C4-2B (cell line): Measurements from ENCODE around the gene TRIB2.

Experiments used
- H3K27ac ChIP-seq: fragments of 450-650 bp; 2 replicates; pipeline ENCODE4 v1.5.1; 2017
- CTCF ChIP-seq: fragments of 450-650 bp; conservative IDR thresholded peaks from 2 replicates; pipeline ENCODE4 v1.5.1; 2017; ENCODE audit warnings: mild to moderate bottlenecking
- ZFX ChIP-seq: fragments of 450-650 bp; IDR thresholded peaks from 2 replicates; pipeline ENCODE4 v1.6.1; 2017

TRIB2 gene

GRCh38 chr2:12776521-12776961, 59.8 kb downstream of the TRIB2 start:
- H3K27ac ChIP-seq = no peak overlapping the region; the same call in 1 of the 2 replicates
- TF ChIP-seq ZFX = no peak
- TF ChIP-seq CTCF = no peak

DNA sequence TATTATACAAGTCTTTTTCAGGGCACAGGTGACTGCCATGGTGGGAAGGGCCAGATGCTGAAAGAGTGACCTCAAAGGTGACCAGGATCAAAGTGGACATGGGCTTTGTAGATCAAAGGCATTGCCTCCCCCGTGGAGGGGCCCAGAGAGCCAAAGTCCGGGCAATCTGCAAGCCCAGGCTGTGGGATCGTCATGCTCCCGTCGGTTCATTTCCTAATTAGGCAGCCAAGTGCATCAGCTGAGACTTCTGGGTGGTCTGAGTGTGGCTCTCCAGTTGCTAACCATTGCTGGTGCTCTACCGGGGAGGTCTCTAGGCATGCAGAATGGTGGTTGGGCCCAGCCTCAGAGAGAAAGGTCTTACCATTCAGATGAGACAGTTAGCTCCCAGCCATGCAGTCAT, 61.6 kb downstream of the TRIB2 start:
- TF ChIP-seq CTCF (no peak), ZFX (no peak)
- H3K27ac ChIP-seq = no peak overlapping the region

DNA sequence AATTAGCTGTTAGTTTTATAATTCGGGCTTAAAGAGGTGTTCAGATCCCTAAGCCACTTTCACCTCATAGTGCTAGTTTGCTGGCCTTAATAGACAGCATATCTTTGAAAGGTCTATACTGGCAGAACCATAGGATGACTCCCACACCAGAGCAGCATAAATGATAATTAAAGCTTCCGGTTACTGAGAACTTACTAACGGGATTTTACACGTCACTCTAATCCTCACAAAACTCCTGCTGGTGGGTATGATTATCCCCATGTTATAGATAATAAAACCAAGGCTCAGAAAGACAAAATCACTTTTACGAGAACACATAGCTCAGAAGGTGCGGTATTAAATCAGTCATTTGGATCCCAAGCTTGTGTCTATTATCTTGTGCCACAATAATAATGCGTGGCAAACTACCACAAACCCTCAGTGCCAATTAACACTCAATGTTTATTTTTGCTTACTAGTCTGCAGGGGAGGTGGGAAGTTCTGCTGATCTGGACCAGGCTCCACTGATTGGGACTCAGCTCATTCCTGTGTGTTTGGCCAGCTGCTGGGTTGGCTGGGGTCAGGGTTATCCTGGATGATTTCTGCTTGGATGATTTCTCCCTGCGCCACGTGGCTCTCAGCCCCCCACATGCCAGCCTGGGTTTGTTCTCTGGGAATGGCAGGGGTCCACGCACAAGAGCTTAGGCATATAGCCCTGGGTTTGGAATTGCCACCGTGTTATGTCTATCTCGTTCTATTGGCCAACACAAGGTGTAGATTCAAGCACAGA, 62.3 kb downstream of the TRIB2 start:
- H3K27ac ChIP-seq = no peak overlapping the region

DNA sequence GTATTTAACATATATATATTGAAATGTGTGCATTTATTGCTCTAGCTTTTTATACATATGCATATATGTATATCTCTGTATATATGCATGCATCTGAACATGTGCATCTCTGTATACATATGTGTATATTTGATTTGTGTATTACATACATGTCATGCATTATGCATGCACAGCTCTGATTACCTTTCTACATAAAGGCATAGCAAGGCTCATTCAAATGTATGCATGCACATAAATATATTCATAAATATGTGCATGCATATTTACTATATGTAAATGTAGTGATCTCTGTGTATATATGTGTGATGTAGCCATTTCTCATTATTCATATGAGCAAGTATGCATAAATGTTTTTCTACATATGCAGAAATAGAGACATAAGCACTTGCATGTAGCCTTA, 64.6 kb downstream of the TRIB2 start:
- TF ChIP-seq ZFX = no peak
- H3K27ac ChIP-seq = no peak overlapping the region

More for the DNA sequence above, 62.3 kb downstream of the TRIB2 start:
- TF ChIP-seq CTCF = no peak
- no peak for TF ChIP-seq ZFX

- TF ChIP-seq ZFX (no peak), CTCF (no peak)
- H3K27ac ChIP-seq = no peak overlapping the region
Observed at GRCh38 chr2:12787891-12788801, 71.4 kb downstream of the TRIB2 start.

GRCh38 chr2:12791906-12792305, 75.2 kb downstream of the TRIB2 start:
- TF ChIP-seq ZFX (no peak), CTCF (no peak)
- H3K27ac ChIP-seq = no peak overlapping the region
